ENCODE results near the gene SLC17A7.
A peak's percentile ranks its signal among the peaks of the same experiment; 100 is the strongest.
"Not testable (repeated sequence)": the region's sequence is repeated elsewhere in the genome, so short reads cannot be mapped to it uniquely, and the experiment has no call there.

Gene SLC17A7

GRCh38 chr19:49441210-49441959 lies at the start of gene SLC17A7:
Gene SLC17A7 (minus strand): TSS chr19:49441527. CDS start chr19:49441379, 148 bp downstream.
- no peak for DNase-seq

GRCh38 chr19:49490287-49491029 lies 49.1 kb upstream of the SLC17A7 start:
- DNase-seq, result no peak

- no peak for DNase-seq
Measured at GRCh38 chr19:49489601-49490167, 48.4 kb upstream of the SLC17A7 start.

GRCh38 chr19:49488863-49489537 lies 47.7 kb upstream of the SLC17A7 start:
- DNase-seq, result no peak

- DNase-seq, result no peak
Measured at GRCh38 chr19:49488046-49488862, 46.9 kb upstream of the SLC17A7 start.

- peak; percentile 99 to 100 for DNase-seq
Measured at GRCh38 chr19:49487277-49488045, 46.1 kb upstream of the SLC17A7 start, which contains the start of gene RPL13A. Gene RPL13A (plus strand): TSS chr19:49487608. CDS start chr19:49487630, 22 bp downstream.

- DNase-seq, result no peak
Measured at GRCh38 chr19:49486710-49487276, 45.5 kb upstream of the SLC17A7 start.

- DNase-seq, result no peak
Measured at GRCh38 chr19:49486232-49486631, 44.9 kb upstream of the SLC17A7 start.

GRCh38 chr19:49481020-49481683 lies 39.8 kb upstream of the SLC17A7 start:
- no peak for DNase-seq

- no peak for DNase-seq
Measured at GRCh38 chr19:49479975-49480628, 38.8 kb upstream of the SLC17A7 start.

GRCh38 chr19:49475995-49476880 lies 34.9 kb upstream of the SLC17A7 start:
- DNase-seq, result no peak

- DNase-seq, result no peak
Measured at GRCh38 chr19:49475191-49475917, 34.0 kb upstream of the SLC17A7 start.

- DNase-seq, result no peak
Measured at GRCh38 chr19:49474542-49474924, 33.2 kb upstream of the SLC17A7 start.

GRCh38 chr19:49473868-49474541 lies 32.7 kb upstream of the SLC17A7 start, which contains the start of gene FLT3LG:
Gene FLT3LG (plus strand): TSS chr19:49474215. CDS start chr19:49474640, 425 bp downstream.
- peak; percentile 45 to 71 for DNase-seq

GRCh38 chr19:49473501-49473867 lies 32.2 kb upstream of the SLC17A7 start:
- DNase-seq, result not testable (repeated sequence)

GRCh38 chr19:49472936-49473335 lies 31.6 kb upstream of the SLC17A7 start:
- DNase-seq, result no peak

GRCh38 chr19:49470615-49470978 lies 29.3 kb upstream of the SLC17A7 start:
- no peak for DNase-seq
